Retinal pigment epithelial cell (primary cell): ENCODE data around the gene CCT5.

Source experiments
- DNase-seq: peaks from one replicate; pipeline ENCODE4 v3.0.0-alpha.2; 2010; ENCODE audit warnings: low read depth
- H3K4me3 ChIP-seq: 2 replicates; pipeline ENCODE4 v1.5.1; 2011; ENCODE audit warnings: mild to moderate bottlenecking, low read length, control low read depth, moderate library complexity
- TF ChIP-seq, protein P1 (sequence below): conservative IDR thresholded peaks from 2 replicates; pipeline ENCODE4 v1.5.1; 2011; ENCODE audit warnings: low read depth, low read length, control low read depth, inconsistent platforms

Gene CCT5

DNA sequence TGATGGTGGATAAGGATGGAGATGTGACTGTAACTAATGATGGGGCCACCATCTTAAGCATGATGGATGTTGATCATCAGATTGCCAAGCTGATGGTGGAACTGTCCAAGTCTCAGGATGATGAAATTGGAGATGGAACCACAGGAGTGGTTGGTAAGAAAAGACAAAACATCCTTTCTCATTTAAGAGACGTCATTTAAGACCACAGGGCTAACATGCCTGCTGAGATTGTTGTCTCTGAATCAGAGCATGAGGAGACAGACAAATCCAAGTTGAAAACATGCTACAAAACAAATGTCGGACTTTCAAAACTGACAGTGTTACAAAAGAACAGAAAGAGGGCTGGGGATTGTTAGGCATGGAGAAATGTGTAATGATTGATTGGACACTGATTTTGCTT is 4.6 kb downstream of the CCT5 start:
- no peak overlapping the region for H3K4me3 ChIP-seq
- DNase-seq, result no peak
- TF ChIP-seq, protein P1, sequence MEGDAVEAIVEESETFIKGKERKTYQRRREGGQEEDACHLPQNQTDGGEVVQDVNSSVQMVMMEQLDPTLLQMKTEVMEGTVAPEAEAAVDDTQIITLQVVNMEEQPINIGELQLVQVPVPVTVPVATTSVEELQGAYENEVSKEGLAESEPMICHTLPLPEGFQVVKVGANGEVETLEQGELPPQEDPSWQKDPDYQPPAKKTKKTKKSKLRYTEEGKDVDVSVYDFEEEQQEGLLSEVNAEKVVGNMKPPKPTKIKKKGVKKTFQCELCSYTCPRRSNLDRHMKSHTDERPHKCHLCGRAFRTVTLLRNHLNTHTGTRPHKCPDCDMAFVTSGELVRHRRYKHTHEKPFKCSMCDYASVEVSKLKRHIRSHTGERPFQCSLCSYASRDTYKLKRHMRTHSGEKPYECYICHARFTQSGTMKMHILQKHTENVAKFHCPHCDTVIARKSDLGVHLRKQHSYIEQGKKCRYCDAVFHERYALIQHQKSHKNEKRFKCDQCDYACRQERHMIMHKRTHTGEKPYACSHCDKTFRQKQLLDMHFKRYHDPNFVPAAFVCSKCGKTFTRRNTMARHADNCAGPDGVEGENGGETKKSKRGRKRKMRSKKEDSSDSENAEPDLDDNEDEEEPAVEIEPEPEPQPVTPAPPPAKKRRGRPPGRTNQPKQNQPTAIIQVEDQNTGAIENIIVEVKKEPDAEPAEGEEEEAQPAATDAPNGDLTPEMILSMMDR, result no peak

DNA sequence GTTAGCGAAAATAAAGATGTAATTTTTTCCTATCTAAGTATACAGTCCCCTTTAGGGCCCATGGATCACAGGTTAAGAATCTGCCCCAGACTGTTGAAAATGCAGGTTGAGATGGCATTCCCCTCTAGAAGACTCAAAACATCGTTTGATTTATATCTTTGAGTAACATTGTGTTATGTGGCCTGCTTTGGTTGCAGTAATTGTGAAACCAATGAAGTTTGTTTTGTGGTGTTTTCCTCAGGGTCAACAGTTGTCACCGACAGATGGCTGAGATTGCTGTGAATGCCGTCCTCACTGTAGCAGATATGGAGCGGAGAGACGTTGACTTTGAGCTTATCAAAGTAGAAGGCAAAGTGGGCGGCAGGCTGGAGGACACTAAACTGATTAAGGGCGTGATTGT is 7.8 kb downstream of the CCT5 start:
- H3K4me3 ChIP-seq, result no peak overlapping the region
- DNase-seq, result no peak
- TF ChIP-seq, protein P1, result no peak

DNA sequence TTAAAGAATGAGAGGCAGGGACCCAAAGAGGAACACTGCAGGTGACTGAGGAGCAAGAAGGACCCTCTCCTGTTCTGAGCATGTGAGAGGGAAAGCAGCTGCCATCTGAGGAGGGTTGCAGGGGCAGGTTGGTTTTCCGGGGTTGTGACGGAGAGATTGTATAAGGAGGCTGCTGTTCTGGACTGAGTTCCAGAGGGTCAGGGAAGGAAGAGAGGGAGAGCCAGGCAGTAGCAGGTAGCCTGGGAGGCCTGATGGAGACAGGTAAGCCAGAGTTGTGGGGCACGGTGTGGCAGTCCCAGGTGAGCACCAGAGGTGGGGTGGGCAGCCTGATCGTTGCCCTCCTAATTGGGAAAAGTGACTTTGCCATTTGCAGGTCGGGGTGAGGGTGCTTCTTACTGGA is 9.8 kb downstream of the CCT5 start:
- DNase-seq, result no peak
- H3K4me3 ChIP-seq, result no peak overlapping the region
- TF ChIP-seq, protein P1, result no peak

DNA sequence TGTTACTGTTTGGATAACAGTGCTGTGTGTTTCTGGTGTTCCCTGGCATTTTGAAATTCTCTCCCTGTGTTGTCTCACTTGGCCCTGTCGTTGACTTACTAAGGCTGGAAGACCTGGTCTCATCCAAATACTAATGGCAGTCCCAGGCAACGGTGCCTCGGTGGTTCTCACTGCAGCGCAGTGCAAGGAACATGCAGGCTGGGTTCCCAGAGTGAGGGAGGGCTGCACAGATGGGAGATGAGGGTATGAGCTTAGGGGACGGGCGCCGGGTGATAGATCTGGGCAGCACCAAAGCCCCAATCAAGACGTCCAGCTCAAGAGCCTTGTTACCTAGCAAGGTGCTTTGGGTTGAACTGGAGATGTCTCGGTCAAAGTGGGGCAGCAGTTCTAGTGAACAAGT is 11.0 kb downstream of the CCT5 start:
- TF ChIP-seq, protein P1, result no peak
- H3K4me3 ChIP-seq, result no peak overlapping the region
- DNase-seq, result no peak

DNA sequence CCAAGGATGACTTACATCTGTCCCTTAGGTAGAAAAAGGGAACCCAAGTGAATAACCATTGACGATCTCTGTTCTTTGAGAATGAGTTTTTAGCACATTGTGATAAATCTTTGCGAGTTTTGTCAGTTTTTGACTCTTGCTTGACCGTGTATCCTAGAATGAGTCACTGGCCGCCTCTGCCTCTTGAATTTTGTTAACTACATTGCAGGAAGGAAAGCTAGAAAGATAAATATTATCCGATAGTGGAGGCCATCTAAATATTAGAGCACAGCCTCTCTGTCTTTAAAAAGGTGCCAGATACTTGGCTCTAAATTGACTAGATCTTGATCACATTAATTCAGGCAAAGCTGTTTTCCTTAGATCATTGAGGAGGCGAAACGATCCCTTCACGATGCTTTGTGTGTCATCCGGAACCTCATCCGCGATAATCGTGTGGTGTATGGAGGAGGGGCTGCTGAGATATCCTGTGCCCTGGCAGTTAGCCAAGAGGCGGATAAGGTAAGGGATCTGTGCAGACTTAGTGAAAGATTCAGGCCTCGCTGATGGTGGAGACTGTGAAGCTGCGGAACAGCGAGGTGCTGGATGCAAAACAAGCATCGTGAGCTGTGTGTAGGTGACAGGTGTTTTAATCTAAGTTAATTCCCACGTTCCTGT is 12.2 kb downstream of the CCT5 start:
- TF ChIP-seq, protein P1, result no peak
- no peak for DNase-seq
- no peak overlapping the region for H3K4me3 ChIP-seq

DNA sequence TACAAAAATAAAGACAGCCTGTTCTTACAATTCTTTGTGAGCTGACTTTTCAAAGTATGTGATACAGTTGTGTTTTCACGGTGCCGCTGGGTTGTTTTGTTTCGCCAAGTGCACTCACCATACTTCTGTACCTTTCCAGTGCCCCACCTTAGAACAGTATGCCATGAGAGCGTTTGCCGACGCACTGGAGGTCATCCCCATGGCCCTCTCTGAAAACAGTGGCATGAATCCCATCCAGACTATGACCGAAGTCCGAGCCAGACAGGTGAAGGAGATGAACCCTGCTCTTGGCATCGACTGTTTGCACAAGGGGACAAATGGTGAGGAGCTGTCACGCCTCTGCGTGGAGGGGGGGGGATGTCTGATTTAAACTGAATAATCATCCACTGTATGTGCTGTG is 12.9 kb downstream of the CCT5 start:
- H3K4me3 ChIP-seq, result no peak overlapping the region
- TF ChIP-seq, protein P1, result no peak
- DNase-seq, result no peak

DNA sequence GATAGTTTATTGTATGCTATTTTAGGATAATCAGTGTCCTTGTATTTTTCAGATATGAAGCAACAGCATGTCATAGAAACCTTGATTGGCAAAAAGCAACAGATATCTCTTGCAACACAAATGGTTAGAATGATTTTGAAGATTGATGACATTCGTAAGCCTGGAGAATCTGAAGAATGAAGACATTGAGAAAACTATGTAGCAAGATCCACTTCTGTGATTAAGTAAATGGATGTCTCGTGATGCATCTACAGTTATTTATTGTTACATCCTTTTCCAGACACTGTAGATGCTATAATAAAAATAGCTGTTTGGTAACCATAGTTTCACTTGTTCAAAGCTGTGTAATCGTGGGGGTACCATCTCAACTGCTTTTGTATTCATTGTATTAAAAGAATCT is 14.5 kb downstream of the CCT5 start:
- H3K4me3 ChIP-seq, result no peak overlapping the region
- DNase-seq, result no peak
- TF ChIP-seq, protein P1, result no peak
